Urinary bladder (tissue), 4 donors: Measurements from ENCODE around the gene RNF115. TPM values are rescaled to one million over a fixed set of nuclear protein-coding genes. Genes with fewer than 3 reads are reported as not detected.
"Not testable (repeated sequence)": the region's sequence is repeated elsewhere in the genome, so short reads cannot be mapped to it uniquely, and the experiment has no call there.

Experiments used
- DNase-seq: peaks from one replicate; pipeline ENCODE4 v3.0.0-alpha.2; 2015; ENCODE audit errors: extremely low spot score
- H3K27ac ChIP-seq: one replicate; pipeline ENCODE4 v1.5.1; 2013; ENCODE audit warnings: low read depth, mild to moderate bottlenecking, moderate library complexity
- H3K36me3 ChIP-seq: one replicate; pipeline ENCODE4 v1.6.1; 2013; ENCODE audit warnings: mild to moderate bottlenecking, moderate library complexity; ENCODE audit not compliant: insufficient read depth
- H3K4me1 ChIP-seq: one replicate; pipeline ENCODE4 v1.6.1; 2013; ENCODE audit warnings: mild to moderate bottlenecking, moderate library complexity; ENCODE audit not compliant: insufficient read depth
- H3K4me3 ChIP-seq: one replicate; pipeline ENCODE4 v1.5.1; 2013; ENCODE audit warnings: low read depth, low read length
- WGBS: extraction: QIAGEN DNeasy Blood & Tissue Kit; methylation state at CpG from one replicate; pipeline ENCODE4 v1.1.7; 2013; 5-methylcytosine and 5-hydroxymethylcytosine counted together
- polyA plus RNA-seq: library from polyadenylated mRNA; stranded (reverse); fragments of 200-250 nt; gene quantifications from one replicate; pipeline ENCODE4 v1.2.3, GENCODE V29; 2013
- total RNA-seq: library from RNA; depleted of rRNA; stranded (reverse); fragments of >200 nt; gene quantifications from one replicate; pipeline ENCODE4 v1.2.3, GENCODE V29; 2014
- donor health status: healthy with polysubstance abuse.
- donor health status: healthy.

The RNF115 gene
- total and polyA plus RNA-seq, 2 donors, result 9.1 to 32.4 TPM

- no peak for DNase-seq
- no peak overlapping the region for H3K4me3 ChIP-seq
- H3K27ac ChIP-seq, result no peak overlapping the region
- 97% methylated on average over 4 of the region's 4 CpGs for WGBS
- no peaks in the 10 kb centered on the region for H3K4me1 ChIP-seq
- no peaks in the 10 kb centered on the region for H3K36me3 ChIP-seq
Measured at GRCh38 chr1:145806408-145806807, 17.5 kb downstream of the RNF115 start.

- no peak for DNase-seq
- WGBS, result 78% methylated on average over 1 of the region's 1 CpG
- Histone ChIP-seq H3K4me1 (no peaks in the 10 kb centered on the region), H3K4me3 (no peak overlapping the region), H3K27ac (no peak overlapping the region), H3K36me3 (no peaks in the 10 kb centered on the region)
Measured at GRCh38 chr1:145805057-145805456, 18.8 kb downstream of the RNF115 start.

DNA sequence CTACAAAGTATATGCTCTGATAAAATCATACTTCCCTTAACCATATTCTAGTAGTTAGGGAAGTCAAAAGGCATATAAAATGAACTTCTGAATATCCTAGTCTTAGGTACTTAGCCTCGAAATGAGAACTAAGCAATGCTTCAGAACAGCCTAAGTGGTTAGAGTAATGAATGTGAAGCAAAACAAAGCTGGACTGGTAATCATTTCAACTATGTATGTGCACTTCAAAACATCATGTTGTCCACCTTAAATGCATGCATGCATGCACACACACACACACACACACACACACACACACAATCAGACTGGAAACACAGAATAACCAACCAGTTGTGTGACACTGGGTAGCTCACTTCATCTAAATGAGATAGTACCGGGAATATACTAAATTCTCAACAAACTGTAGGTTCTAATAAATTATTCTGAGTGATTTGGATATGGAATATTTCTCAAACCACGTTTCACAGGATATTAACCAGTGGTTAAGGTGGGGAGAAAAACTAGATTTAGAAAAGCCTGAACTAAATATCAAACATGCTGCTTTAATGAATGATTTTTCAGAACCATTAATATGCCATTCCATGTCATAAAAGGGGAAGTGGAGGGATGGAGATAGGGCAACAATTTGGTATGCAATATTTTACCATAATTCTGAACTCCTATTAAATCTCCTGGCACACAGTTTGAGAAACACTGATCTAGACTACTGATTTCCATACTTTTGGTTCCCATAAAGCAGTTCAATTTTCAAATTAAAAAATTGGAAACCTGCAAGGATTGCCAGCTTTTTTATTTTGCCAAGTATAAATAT, 19.5 kb downstream of the RNF115 start:
- Histone ChIP-seq H3K4me1 (no peaks in the 10 kb centered on the region), H3K27ac (no peak overlapping the region), H3K4me3 (no peak overlapping the region), H3K36me3 (no peaks in the 10 kb centered on the region)
- DNase-seq, result no peak
- 65% methylated on average over 3 of the region's 3 CpGs for WGBS

- 94% methylated on average over 2 of the region's 2 CpGs for WGBS
- DNase-seq, result no peak
- Histone ChIP-seq H3K27ac (no peak overlapping the region), H3K4me1 (no peaks in the 10 kb centered on the region), H3K4me3 (no peak overlapping the region), H3K36me3 (no peaks in the 10 kb centered on the region)
Measured at GRCh38 chr1:145799806-145800205, 24.1 kb downstream of the RNF115 start.

DNA sequence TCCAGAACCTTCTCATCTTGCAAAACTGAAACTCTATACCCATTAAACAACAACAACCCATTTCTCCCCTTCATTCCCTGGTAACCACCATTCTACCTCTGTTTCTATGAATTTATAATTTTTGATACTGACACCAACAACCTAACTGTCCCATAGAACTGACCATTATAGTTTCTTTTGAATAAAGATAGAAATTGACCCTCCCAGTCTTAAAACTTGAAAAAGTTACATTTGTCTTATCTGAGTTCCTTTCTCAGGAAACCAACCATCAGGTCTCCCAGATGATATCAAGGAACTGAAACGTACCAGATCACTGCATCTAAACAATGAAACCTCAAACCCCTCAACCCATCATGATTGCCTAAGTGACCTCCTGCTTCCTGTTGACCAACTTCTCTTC, 27.1 kb downstream of the RNF115 start:
- H3K4me3 ChIP-seq, result no peak overlapping the region
- DNase-seq, result no peak
- no peaks in the 10 kb centered on the region for H3K4me1 ChIP-seq
- no peak overlapping the region for H3K27ac ChIP-seq
- no peaks in the 10 kb centered on the region for H3K36me3 ChIP-seq
- 45% methylated on average over 1 of the region's 1 CpG for WGBS

DNA sequence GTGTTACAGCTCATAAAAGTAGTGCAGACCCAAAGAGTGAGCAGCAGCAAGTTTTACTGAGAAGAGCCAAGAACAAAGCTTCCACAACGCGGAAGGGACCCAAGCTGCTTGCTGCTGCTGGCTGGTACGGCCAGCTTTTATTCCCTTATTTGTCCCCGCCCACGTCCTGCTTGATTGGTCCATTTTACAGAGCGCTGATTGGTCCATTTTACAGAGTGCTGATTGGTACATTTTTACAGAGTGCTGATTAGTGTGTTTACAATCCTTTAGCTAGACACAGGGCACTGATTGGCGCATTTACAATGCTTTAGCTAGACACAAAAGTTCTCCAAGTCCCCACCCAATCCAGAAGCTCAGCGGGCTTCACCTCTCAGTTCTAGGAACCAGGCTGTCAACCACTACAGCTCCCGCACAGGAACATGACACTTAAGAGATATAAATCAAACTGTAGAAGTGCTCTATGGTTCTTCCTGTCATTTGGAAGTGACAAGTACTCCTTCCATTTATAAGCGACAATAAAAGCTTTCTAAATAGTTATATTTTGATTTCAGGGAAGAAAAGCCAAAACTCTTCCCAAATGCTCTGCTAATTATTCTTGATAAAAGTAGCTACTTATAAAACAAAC, 28.5 kb downstream of the RNF115 start:
- Histone ChIP-seq H3K27ac (no peak overlapping the region), H3K4me3 (no peak overlapping the region), H3K4me1 (no peaks in the 10 kb centered on the region), H3K36me3 (no peaks in the 10 kb centered on the region)
- DNase-seq, result no peak
- 91% methylated on average over 10 of the region's 10 CpGs for WGBS

- no peaks in the 10 kb centered on the region for H3K4me1 ChIP-seq
- no peak for DNase-seq
- no peak overlapping the region for H3K27ac ChIP-seq
- H3K4me3 ChIP-seq, result no peak overlapping the region
- H3K36me3 ChIP-seq, result no peaks in the 10 kb centered on the region
- WGBS, result 98% methylated on average over 1 of the region's 1 CpG
Measured at GRCh38 chr1:145792484-145792883, 31.4 kb downstream of the RNF115 start.

DNA sequence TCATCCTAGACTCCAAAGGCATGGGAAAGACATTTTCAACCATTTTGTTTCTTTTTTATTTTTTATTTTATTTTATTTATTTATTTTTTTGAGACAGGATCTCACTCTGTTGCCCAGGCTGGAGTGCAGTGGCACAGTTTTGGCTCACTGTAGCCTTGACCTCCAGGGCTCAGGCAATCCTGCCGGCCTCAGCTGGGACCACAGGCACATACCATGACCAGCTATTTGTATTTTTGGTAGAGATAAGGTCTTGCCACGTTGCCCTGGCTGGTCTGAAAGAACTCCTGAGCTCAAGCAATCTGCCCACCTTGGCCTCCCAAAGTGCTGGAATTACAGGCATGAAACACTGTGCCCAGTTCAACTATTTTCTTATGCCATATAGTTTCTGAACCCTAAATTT, 32.0 kb downstream of the RNF115 start:
- 80% methylated on average over 2 of the region's 2 CpGs for WGBS
- not testable (repeated sequence) for H3K36me3 ChIP-seq, H3K27ac ChIP-seq, H3K4me3 ChIP-seq, DNase-seq, H3K4me1 ChIP-seq

DNA sequence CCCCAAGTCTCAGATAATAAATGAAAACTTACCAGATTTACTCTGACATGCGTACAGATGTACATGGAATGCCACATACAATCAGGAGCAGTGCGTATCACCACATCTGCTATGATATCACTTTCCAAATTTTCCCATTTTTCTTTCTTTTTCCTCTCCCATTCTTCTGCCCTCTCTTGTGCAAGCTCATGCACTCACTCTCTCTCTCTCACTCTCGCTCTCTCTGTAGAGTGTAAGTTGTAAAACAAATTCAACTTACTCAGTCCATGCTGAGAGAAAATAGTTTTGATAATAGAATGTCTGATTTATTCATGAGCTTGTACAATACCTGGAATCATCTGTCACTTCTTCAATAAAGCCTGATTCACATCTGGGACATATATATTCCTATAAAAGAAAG, 35.3 kb downstream of the RNF115 start:
- H3K27ac ChIP-seq, result no peak overlapping the region
- peaks cover 3% of the 10 kb centered on the region for H3K36me3 ChIP-seq
- DNase-seq, result no peak
- over 99% methylated on average over 3 of the region's 3 CpGs for WGBS
- no peaks in the 10 kb centered on the region for H3K4me1 ChIP-seq
- H3K4me3 ChIP-seq, result no peak overlapping the region

- H3K4me3 ChIP-seq, result no peak overlapping the region
- H3K4me1 ChIP-seq, result no peaks in the 10 kb centered on the region
- DNase-seq, result no peak
- 0% methylated on average over 1 of the region's 1 CpG for WGBS
- H3K27ac ChIP-seq, result no peak overlapping the region
- H3K36me3 ChIP-seq, result peaks cover 3% of the 10 kb centered on the region
Measured at GRCh38 chr1:145786271-145786670, 37.6 kb downstream of the RNF115 start.

DNA sequence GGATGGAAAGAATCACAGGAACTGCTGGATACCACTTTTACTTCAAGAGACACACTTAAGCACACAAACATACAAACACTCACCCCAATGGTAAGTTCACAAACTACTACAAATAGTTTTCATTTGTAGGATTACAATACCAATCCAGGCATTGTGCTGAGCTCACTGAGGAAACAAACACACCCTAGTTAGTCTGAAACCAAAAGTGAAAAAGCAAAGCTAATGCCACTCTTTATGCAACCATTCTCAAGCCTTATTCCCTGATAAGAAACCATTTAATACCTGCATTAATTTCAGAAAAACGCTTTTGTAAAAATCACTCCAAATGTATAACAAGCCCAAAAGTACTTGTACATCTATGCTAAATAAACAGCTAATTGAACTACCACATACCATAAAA, 38.3 kb downstream of the RNF115 start:
- H3K36me3 ChIP-seq, result peaks cover 3% of the 10 kb centered on the region
- no peak for DNase-seq
- 89% methylated on average over 1 of the region's 1 CpG for WGBS
- H3K4me1 ChIP-seq, result no peaks in the 10 kb centered on the region
- H3K4me3 ChIP-seq, result no peak overlapping the region
- H3K27ac ChIP-seq, result no peak overlapping the region

- no peak overlapping the region for H3K4me3 ChIP-seq
- H3K27ac ChIP-seq, result no peak overlapping the region
- 65% methylated on average over 3 of the region's 3 CpGs for WGBS
- H3K4me1 ChIP-seq, result no peaks in the 10 kb centered on the region
- no peak for DNase-seq
- peaks cover 3% of the 10 kb centered on the region for H3K36me3 ChIP-seq
Measured at GRCh38 chr1:145784409-145784808, 39.5 kb downstream of the RNF115 start.

- no peak overlapping the region for H3K27ac ChIP-seq
- no peak overlapping the region for H3K4me3 ChIP-seq
- no peak for DNase-seq
- H3K4me1 ChIP-seq, result no peaks in the 10 kb centered on the region
- WGBS, result 71% methylated on average over 10 of the region's 10 CpGs
- H3K36me3 ChIP-seq, result peaks cover 3% of the 10 kb centered on the region
Measured at GRCh38 chr1:145782272-145783099, 41.4 kb downstream of the RNF115 start.

- Histone ChIP-seq H3K27ac (no peak overlapping the region), H3K4me3 (no peak overlapping the region), H3K36me3 (no peaks in the 10 kb centered on the region), H3K4me1 (no peaks in the 10 kb centered on the region)
- WGBS, result 94% methylated on average over 1 of the region's 1 CpG
- no peak for DNase-seq
Measured at GRCh38 chr1:145778146-145778540, 45.8 kb downstream of the RNF115 start.
